ENCODE data around the gene SPEN. TPM values are rescaled to one million over a fixed set of nuclear protein-coding genes. Genes with fewer than 3 reads are reported as not detected.
A peak's percentile ranks its signal among the peaks of the same experiment; 100 is the strongest.
"Not testable (repeated sequence)": the region's sequence is repeated elsewhere in the genome, so short reads cannot be mapped to it uniquely, and the experiment has no call there.

The SPEN gene
- total RNA-seq, 2 donors from 2014 or later = 27.8 to 38.9 TPM

DNA sequence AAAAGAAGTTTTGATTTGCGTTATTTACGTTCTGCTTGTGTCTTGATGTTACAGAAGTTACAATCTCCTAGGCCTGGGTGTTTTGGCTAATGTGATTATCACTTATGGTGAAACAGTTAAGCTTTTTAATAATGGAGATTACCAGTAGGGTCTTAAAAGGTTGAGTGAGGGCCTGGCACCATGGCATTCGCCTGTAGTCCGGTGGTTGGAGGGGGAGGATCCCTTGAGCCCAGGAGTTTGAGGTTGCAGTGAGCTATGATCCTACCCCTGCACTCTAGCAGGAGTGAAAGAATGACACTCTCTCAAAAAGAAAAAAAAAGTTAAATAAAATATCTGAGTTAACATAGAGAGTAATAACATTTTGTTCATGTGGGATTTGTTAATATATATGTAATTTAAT, 8.8 kb upstream of the SPEN start:
- Histone ChIP-seq H3K27me3 (no peaks in the 10 kb centered on the region), H3K27ac (no peak overlapping the region), H3K4me3 (no peak overlapping the region), H3K9me3 (no peaks in the 10 kb centered on the region), H3K36me3 (replicated peaks in 1 of 2; ENCODE audit: insufficient read depth in 1 of 2, low read depth in 2 of 2) (no peaks in the 10 kb centered on the region), H3K4me1 (peaks cover 13% of the 10 kb centered on the region)
- 82 to 90% methylated on average over 4 of the region's 4 CpGs for WGBS, 2 donors
- TF ChIP-seq POLR2A (IDR thresholded peaks at IDR 0.05) = no peak
- TF ChIP-seq, protein P1, sequence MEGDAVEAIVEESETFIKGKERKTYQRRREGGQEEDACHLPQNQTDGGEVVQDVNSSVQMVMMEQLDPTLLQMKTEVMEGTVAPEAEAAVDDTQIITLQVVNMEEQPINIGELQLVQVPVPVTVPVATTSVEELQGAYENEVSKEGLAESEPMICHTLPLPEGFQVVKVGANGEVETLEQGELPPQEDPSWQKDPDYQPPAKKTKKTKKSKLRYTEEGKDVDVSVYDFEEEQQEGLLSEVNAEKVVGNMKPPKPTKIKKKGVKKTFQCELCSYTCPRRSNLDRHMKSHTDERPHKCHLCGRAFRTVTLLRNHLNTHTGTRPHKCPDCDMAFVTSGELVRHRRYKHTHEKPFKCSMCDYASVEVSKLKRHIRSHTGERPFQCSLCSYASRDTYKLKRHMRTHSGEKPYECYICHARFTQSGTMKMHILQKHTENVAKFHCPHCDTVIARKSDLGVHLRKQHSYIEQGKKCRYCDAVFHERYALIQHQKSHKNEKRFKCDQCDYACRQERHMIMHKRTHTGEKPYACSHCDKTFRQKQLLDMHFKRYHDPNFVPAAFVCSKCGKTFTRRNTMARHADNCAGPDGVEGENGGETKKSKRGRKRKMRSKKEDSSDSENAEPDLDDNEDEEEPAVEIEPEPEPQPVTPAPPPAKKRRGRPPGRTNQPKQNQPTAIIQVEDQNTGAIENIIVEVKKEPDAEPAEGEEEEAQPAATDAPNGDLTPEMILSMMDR (IDR thresholded peaks at IDR 0.05) = no peak
- ATAC-seq (no peak), DNase-seq (no peak)
- intact Hi-C loops (cut with DNase I) = no loop called here

DNA sequence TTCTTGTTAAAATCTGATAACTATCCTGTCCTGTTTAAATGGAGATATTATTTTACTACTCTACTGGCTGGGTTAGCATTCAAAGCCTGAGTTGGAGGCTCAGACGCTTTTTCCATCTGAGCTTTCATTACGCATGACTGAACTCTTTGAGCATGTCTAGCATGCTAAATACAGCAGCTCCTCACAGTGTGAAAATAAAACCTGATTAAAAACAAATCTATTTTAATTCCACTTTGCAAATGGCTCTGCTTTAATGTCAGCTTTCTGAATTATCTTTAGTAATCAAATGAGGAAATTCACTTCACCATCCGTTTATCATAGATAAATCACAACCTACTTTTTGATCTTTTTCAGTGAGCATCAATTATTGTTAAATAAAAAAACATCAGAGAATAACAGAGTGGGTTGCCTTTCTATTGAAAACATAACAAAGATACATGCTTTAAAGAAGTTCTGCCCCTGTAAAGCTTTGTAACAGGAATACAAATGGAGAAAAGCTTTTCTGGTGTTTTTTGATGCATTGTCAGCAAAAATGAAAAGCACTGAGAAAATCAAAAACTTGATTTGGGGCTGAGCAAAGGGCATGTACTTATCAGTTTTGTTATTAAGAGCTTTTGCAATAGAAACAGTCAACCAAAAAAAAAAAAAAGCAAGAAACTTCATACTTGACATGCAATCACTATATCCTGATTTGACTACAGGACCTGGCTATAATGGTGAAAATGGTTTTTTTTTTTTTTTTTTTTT, 3.5 kb upstream of the SPEN start:
- intact Hi-C loops (cut with DNase I) = no loop called here
- ATAC-seq = no peak
- no peak for DNase-seq

DNA sequence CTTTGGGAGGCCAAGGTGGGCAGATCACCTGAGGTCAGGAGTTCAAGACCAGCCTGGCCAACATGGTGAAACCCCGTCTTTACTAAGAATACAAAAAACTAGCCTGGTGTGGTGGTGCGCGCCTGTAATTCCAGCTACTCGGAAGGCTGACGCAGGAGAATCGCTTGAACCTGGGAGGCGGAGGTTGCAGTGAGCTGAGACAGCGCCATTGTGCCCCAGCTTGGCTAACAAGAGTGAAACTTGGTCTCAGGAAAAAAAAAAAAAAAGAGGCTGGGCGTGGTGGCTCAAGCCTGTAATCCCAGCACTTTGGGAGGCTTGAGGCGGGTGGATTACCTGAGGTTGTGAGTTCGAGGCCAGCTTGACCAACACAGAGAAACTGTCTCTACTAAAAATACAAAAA, 1.5 kb upstream of the SPEN start:
- ATAC-seq; DNase-seq; H3K4me3 ChIP-seq; H3K9me3 ChIP-seq; H3K27me3 ChIP-seq; H3K36me3 ChIP-seq (replicated peaks in 1 of 2; ENCODE audit: insufficient read depth in 1 of 2, low read depth in 2 of 2); intact Hi-C loops (cut with DNase I): not testable (repeated sequence)
- WGBS, 2 donors = 92 to 99% methylated on average over 11 of the region's 11 CpGs
- peak overlapping the region in 1 of 4 donors; percentile 95 for H3K27ac ChIP-seq
- peaks cover 43% of the 10 kb centered on the region for H3K4me1 ChIP-seq

More for the DNA sequence above, 3.5 kb upstream of the SPEN start:
- Histone ChIP-seq H3K4me3 (no peak overlapping the region), H3K36me3 (replicated peaks in 1 of 2; ENCODE audit: insufficient read depth in 1 of 2, low read depth in 2 of 2) (no peaks in the 10 kb centered on the region), H3K27ac (no peak overlapping the region), H3K9me3 (no peaks in the 10 kb centered on the region), H3K27me3 (no peaks in the 10 kb centered on the region), H3K4me1 (peaks cover 32% of the 10 kb centered on the region)
- 53 to 56% methylated on average over 3 of the region's 3 CpGs for WGBS, 2 donors
- TF ChIP-seq, protein P1 (IDR thresholded peaks at IDR 0.05) = no peak
- no peak for TF ChIP-seq POLR2A (IDR thresholded peaks at IDR 0.05)

DNA sequence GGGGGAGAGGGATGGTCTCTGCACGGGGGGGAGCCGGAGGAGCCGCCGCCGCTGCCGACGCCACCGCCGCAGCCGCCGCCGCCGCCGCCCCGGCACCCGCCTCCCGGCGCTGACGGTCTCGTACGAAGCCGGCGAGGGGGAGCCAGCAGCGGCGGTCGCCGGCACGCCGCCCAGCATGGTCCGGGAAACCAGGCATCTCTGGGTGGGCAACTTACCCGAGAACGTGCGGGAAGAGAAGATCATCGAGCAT, 311 bp downstream of the SPEN start:
- DNase-seq = no peak
- TF ChIP-seq POLR2A (IDR thresholded peaks at IDR 0.05) = no peak
- TF ChIP-seq, protein P1 (IDR thresholded peaks at IDR 0.05) = no peak
- intact Hi-C loops (cut with DNase I) = no loop called here

DNA sequence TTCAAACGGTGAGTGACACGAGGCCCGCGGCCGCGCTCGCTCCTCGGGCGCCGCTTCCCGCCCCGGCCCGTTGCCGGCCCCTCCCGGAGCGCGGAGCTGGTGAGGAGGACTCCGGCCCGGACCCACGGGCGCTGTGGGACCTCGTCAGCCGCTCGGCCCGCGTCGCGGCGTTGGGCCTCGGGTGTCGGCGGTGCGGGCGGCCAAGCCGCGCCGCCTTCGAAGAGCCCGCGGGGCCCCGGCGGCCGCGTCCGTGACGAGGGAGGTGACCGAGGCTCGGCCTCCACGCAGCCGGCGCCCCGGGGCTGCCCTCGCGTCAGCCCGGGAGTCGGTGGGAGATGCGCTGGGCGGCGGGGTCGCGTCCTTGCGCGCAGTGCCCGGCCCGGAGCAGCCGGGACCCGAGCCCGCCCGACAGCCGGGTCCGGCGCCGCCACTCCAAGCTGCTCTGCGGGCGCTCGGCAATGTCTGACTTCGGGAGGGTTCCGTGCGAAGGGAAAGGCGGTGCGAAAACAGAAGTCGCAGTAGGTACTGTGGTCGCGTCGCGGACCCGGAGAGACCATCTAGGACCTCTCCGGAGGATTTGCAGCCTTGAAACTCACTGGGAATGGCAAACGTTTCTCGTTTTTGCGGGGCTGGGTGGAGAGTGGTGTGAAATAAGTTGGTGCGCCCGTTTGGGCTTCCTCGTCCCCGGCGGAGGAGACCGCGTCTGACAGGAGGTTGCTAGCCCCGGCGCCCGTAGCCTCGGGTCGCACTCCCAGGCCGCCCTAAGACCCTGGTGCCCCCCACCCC, 829 bp downstream of the SPEN start:
- H3K4me3 ChIP-seq = peak overlapping the region; percentile 74 to 84
- 0% methylated on average over 28 to 64 of the region's 104 CpGs for WGBS, 2 donors
- peak in 1 of 3 donors; percentile 8 for TF ChIP-seq POLR2A (IDR thresholded peaks at IDR 0.05)
- TF ChIP-seq, protein P1 (IDR thresholded peaks at IDR 0.05) = no peak
- H3K4me1 ChIP-seq = peaks cover 62% of the 10 kb centered on the region
- H3K27ac ChIP-seq = peak overlapping the region; percentile 92 to 99 (median 97)
- H3K36me3 ChIP-seq (replicated peaks in 1 of 2; ENCODE audit: insufficient read depth in 1 of 2, low read depth in 2 of 2) = no peaks in the 10 kb centered on the region
- DNase-seq (peak; percentile 41 to 55 (median 49)), ATAC-seq (peak; percentile 17)
- intact Hi-C loops (cut with DNase I) = no loop called here
- H3K27me3 ChIP-seq = no peaks in the 10 kb centered on the region
- H3K9me3 ChIP-seq = no peaks in the 10 kb centered on the region

More for the DNA sequence above, 311 bp downstream of the SPEN start:
- Histone ChIP-seq H3K4me1 (peaks cover 59% of the 10 kb centered on the region), H3K36me3 (replicated peaks in 1 of 2; ENCODE audit: insufficient read depth in 1 of 2, low read depth in 2 of 2) (no peaks in the 10 kb centered on the region), H3K27me3 (no peaks in the 10 kb centered on the region), H3K27ac (peak overlapping the region; percentile 92 to 99 (median 97)), H3K9me3 (no peaks in the 10 kb centered on the region), H3K4me3 (peak overlapping the region; percentile 74 to 84)
- no peak for ATAC-seq
- WGBS, 2 donors = 0% methylated on average over 32 of the region's 34 CpGs; no CpG with 5 or more reads in 1 of the 2 donors
